Transverse colon (tissue), 3 donors: ENCODE data around the gene FOSL2.

Experiments used
- EP300 ChIP-seq: sonication (generic); formaldehyde crosslinking; IDR thresholded peaks from one replicate; pipeline ENCODE4 v1.6.1; 2017; ENCODE audit warnings: antibody characterized with exemption, low read depth
- TF ChIP-seq, protein P1 (sequence below), 5 experiments: fragments of 200-600 bp in 3 of 5; fragments of 450-650 bp in 2 of 5; sonication (generic) in 3 of 5; IDR thresholded peaks; 1 replicate in 2 of 5; 2 replicates in 3 of 5; pipeline ENCODE4 v1.5.1; 2016 to 2017; ENCODE audit warnings: antibody characterized with exemption in 5 of 5, inconsistent platforms in 3 of 5, mild to moderate bottlenecking in 2 of 5, moderate library complexity in 1 of 5

DNA sequence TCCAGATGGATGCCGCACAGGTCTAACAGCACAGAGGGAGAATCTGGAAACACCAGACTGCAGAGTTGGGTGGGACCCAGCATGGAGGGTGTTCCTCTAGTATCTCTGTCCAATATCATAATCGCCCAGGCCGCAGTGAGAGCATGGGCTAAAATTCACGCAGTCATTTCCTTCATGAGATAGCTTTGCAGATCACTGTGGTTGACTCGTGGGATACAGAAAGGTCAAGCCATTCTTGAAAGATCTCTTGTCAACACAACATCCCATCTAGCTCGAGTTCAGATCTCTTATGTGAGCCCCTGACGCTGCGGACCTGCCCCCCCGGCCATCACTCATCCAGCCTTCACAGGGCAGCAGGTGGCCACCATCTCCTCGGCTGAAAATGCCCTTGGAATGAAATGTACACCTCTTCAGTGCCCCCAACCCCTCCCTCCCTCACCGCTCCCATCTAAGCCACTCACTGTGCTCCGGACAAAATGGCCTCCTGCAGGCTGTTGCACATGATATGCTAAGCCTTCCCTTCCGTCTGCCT lies 45.9 kb downstream of the FOSL2 start:
- TF ChIP-seq EP300 = no peak
- TF ChIP-seq, protein P1, sequence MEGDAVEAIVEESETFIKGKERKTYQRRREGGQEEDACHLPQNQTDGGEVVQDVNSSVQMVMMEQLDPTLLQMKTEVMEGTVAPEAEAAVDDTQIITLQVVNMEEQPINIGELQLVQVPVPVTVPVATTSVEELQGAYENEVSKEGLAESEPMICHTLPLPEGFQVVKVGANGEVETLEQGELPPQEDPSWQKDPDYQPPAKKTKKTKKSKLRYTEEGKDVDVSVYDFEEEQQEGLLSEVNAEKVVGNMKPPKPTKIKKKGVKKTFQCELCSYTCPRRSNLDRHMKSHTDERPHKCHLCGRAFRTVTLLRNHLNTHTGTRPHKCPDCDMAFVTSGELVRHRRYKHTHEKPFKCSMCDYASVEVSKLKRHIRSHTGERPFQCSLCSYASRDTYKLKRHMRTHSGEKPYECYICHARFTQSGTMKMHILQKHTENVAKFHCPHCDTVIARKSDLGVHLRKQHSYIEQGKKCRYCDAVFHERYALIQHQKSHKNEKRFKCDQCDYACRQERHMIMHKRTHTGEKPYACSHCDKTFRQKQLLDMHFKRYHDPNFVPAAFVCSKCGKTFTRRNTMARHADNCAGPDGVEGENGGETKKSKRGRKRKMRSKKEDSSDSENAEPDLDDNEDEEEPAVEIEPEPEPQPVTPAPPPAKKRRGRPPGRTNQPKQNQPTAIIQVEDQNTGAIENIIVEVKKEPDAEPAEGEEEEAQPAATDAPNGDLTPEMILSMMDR (IDR thresholded peaks at IDR 0.05) = no peak
